HG02973 (cell line): ENCODE results near the gene ZNF496.
"Not testable (repeated sequence)": the region's sequence is repeated elsewhere in the genome, so short reads cannot be mapped to it uniquely, and the experiment has no call there.

ENCODE experiments used
- ATAC-seq: cut with Tn5 transposase; IDR thresholded peaks from one replicate; pipeline ENCODE4 v1.9.1; 2021; ENCODE audit warnings: moderate library complexity; ENCODE audit not compliant: unreplicated experiment

The ZNF496 gene

DNA sequence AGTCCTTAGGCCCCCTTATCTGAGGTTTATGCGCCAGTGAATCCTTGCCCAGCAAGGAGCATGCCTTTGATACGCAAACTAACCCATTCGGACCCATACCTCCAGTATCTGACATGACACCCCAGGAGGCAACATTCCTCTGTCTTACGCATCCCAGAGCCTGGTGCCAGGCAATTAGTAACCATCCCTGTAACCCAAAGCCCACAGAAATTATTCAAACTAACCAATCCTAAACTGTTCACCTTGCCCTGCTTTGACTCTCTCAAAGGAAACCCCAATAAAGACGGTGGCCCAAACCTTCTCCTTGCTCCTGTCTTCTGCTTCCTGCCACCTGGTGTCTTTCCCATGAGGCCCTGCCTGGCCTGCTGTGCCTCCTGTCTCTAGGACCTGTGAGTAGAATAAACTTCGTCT is 36.4 kb downstream of the ZNF496 start:
- ATAC-seq, result no peak

- ATAC-seq, result no peak
These were observed 37.4 kb downstream of the ZNF496 start for GRCh38 chr1:247294282-247294681.

GRCh38 chr1:247293047-247293446 is 38.6 kb downstream of the ZNF496 start:
- no peak for ATAC-seq

GRCh38 chr1:247291833-247292561 is 39.7 kb downstream of the ZNF496 start:
- no peak for ATAC-seq

DNA sequence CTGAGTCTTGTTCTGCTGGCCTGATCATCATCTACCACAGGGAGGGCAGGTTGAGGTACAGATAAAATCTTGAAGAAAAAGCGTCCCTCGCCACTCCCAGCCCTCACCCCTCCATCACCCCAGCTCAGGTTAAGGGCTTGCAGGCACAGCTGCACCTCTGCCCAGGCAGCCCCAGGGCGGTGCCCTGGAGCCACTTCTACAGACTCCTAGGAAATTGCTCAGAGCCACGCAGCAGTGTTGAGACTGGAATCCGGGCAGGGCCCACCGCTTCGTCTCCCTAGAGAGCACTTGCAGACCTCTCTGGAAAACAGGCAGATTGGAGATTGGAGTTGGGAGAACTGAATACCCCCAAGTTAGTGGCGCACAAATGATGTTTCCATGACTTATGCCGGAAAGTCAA is 40.5 kb downstream of the ZNF496 start:
- no peak for ATAC-seq

DNA sequence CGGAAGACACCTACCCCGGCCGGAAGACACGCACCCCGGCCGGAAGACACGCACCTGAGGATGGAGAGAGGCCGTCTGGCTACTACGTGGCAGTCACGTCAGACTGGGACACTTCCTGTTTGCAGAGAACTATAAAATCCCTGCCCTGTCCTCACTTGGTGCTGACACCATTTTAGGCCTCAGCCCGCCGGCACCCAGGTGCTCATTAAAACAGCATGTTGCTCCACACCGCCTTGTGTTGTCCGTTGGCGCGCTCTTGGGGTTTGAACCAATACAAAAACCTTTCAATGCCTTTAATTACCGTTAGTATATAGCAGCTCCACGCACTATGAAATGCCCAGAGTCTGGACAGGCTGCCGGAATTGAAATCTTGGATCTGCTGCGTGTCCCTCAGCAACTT is 41.1 kb downstream of the ZNF496 start:
- ATAC-seq, result no peak

- not testable (repeated sequence) for ATAC-seq
These were observed 42.3 kb downstream of the ZNF496 start for GRCh38 chr1:247289274-247289892.

GRCh38 chr1:247288341-247288740 is 43.3 kb downstream of the ZNF496 start:
- ATAC-seq, result no peak

DNA sequence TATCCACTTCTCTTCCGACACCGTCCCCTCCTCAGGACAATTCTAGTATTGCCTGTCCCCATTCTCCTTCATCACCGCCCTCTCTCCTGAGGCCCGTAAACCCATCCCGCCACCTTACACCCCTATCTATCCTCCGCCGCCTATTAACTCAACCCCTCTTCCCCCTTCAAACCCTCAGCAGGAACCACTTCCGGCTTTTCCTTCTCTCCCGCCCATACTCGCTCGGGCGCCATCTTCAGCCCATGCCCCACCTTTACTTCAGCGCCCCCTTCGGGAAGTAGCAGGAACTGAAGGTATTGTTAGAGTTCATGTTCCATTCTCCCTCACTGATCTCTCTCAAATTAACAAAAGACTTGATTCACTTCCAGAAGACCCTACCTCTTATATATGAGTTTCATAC is 44.2 kb downstream of the ZNF496 start:
- ATAC-seq, result no peak

DNA sequence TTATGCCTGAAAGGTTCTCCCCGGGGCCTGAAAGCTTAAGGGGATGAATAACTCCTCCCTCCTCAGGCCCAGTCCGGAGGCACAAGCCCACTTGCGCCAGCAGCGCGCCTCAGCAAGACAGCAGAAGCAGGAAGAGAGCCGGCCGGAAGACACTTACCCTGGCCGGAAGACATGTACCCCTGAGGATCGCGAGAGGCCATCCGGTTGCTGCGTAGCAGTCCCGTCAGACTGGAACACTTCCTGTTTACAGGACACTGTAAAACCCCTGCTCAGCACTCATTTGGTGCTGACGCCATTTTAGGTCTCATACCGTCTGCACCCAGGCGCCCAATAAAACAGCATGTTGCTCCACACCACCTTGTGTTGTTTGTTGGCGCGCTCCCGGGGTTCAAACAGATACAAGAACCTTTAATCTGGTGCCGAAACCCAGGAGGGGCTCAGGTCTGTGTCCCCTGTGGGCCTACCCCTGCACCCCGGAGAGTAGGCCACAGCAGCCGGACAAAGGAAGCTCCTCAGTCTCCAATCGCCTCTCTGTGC is 45.5 kb downstream of the ZNF496 start:
- no peak for ATAC-seq

- no peak for ATAC-seq
These were observed 50.6 kb downstream of the ZNF496 start for GRCh38 chr1:247281001-247281574.

GRCh38 chr1:247277191-247277590 is 54.5 kb downstream of the ZNF496 start:
- ATAC-seq, result no peak

GRCh38 chr1:247274605-247275256 is 56.9 kb downstream of the ZNF496 start:
- no peak for ATAC-seq

DNA sequence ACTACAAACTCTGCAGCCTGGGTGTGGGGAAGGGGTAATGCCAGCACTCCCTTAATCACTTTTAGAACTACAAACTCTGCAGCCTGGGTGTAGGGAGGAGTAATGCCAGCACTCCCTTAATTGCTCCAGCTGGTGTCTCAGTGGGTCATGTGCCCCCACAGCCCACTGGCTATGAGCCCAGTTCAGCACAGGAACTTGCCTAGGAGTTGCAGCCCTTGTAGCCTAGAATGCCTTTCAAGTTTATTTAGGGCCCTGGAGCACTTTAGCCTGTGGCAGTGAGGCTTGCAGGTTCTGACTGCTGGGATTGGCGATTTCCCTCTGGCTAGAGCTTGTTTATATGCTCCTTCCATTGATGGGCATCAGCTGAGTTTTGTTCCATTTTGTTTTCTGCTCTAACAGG is 58.7 kb downstream of the ZNF496 start:
- ATAC-seq, result no peak

DNA sequence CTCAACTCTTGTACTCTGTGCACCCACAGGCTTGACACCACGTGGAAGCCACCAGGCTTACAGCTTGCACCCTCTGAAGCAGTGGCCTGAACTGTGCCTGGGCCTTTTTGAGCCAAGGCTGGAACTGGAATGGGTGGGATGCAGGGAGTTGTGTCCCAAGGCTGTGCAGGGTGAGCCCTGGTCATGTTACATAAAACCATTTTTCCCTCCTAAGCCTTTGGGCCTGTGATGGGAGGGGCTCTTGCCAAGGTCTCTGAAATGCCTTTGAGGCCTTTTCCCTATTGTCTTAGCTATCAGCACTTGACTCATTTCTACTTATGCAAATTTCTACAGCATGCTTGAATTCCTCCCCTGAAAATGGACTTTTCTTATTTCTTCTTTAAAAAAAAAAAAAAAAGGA is 61.7 kb downstream of the ZNF496 start:
- no peak for ATAC-seq

DNA sequence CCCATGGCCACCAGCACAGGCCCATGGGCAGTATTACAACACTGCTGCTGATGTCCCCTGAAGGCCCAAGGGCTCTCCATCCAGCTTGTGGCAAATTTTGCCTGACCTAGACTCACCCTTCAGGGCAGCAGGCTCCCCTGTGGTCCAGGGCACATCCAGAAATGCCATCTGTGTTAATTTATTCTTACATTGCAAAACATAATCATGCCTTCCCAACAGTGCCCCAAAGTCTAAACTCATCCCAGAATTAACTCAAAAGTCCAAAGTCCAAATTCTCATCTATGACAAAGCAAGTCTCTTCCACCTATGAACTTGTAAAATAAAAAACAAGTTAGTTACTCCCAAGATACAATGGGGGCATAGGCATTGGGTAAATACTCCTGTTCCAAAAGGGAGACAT is 62.5 kb downstream of the ZNF496 start:
- ATAC-seq, result no peak

DNA sequence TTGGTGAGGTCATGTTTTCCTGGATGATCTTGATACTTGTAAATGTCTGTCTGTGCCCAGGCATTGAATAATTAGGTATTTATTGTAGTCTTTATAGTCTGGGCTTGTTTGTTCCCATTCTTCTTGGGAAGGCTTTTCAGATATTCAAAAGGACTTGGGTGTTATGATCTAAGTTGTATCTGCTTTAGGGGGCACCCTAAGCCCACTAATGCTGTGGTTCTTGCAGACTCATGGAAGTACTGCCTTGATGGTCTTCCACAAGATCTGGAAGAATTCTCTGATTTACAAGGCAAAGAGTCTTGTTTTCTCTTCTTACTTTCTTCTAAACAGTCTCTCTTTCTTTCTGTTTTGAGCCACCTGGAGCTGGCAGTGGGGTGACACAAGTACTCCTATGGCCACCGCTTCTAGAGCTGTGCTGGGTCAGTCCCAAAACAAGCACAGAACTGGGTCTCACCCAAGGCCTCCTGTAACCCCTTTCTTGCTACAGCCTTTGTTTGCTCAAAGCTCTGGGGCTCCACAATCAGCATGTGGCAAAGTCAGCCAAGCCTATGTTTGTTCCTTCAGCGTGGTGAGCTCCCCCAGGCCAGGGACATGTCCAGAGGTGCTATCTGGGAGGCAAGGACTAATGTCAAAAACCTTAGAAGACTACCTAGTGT is 63.1 kb downstream of the ZNF496 start:
- no peak for ATAC-seq

- ATAC-seq, result no peak
These were observed 65.6 kb downstream of the ZNF496 start for GRCh38 chr1:247266053-247266452.

GRCh38 chr1:247255772-247256171 is 75.9 kb downstream of the ZNF496 start, which contains the start of gene VN1R5:
Gene VN1R5 (plus strand): TSS chr1:247256072.
- not testable (repeated sequence) for ATAC-seq

DNA sequence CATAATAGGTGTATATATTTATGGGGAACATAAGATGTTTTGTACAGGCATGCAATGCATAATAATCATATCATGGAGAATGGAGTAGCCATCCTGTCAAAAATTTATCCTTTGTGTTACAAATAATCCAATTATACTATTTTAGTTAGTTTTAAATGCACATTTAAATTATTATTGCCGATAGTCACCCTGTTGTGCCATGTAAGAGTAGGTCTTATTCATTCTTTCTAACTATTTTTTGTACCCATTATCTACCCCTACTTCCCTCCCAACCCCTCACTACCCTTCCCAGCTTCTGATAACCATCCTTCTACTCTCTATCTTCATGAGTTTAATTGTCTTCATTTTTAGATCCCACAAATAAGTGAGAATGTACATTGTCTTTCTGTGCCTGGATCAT is 84.1 kb downstream of the ZNF496 start:
- no peak for ATAC-seq
